Stimulated activated CD4-positive, alpha-beta T cell treated with anti-CD3 and anti-CD28 coated beads, Interleukin-4, amount 100 ng/mL, for 24 hours (primary cell): ENCODE data around the gene EIF2B4.
"Not testable (repeated sequence)": the region's sequence is repeated elsewhere in the genome, so short reads cannot be mapped to it uniquely, and the experiment has no call there.

Experiments used
- DNase-seq: peaks from one replicate; pipeline ENCODE4 v3.0.0-alpha.2; 2020

Gene EIF2B4

GRCh38 chr2:27377618-27378095 lies 7.5 kb upstream of the EIF2B4 start:
- DNase-seq = no peak

- DNase-seq = no peak
These were observed 6.9 kb upstream of the EIF2B4 start for GRCh38 chr2:27376866-27377617.

DNA sequence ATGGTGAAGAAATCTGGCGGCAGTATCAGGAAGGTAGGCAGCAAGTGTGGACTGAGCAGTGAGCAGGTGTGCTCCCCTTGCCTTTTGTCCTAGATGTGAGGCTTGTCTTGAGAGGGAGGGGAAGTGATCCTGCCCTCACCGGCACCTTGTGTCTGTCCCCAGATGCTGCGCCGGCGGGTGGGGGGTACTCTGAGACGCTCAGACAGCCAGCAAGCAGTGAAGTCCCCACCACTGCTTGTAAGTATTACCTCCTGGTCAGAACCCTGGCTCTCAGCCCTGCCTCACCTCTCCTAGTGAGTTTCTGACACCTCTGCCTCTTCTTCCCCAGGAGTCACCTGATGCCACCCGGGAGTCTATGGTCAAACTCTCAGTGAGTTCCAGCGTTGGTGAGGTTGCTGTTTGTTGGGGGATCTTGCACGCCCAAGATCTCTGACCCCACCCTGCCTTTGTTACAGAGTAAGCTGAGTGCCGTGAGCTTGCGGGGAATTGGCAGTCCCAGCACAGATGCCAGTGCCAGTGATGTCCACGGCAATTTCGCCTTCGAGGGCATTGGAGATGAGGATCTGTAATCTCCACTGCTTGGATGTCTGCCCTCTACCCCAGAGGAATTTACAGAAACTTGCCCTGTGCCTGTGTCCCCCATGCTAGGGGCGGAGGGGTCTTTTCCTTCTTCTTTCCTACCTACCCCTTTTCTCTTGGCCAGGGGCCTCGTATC lies 6.2 kb upstream of the EIF2B4 start:
- no peak for DNase-seq

DNA sequence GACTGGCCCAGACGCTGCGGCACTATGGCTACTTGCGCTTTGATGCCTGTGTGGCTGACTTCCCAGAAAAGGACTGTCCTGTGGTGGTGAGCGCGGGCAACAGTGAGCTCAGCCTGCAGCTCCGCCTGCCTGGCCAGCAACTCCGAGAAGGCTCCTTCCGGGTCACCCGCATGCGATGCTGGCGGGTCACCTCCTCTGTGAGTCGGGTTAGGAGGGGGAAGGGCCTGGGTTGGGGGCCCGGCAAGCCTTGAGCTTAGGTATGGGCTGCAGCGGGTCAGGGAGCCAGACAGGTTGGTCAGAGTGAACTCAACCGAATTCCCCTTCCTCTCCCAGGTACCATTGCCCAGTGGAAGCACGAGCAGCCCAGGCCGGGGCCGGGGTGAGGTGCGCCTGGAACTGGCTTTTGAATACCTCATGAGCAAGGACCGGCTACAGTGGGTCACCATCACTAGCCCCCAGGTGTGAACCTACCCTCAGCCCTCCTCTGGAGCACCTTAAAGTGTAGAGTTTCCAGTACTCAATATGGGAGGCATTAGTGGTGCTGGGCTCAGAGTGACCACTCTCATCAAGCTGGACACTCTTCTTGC lies 5.5 kb upstream of the EIF2B4 start:
- no peak for DNase-seq

GRCh38 chr2:27373567-27373966 lies 3.4 kb upstream of the EIF2B4 start:
- no peak for DNase-seq

DNA sequence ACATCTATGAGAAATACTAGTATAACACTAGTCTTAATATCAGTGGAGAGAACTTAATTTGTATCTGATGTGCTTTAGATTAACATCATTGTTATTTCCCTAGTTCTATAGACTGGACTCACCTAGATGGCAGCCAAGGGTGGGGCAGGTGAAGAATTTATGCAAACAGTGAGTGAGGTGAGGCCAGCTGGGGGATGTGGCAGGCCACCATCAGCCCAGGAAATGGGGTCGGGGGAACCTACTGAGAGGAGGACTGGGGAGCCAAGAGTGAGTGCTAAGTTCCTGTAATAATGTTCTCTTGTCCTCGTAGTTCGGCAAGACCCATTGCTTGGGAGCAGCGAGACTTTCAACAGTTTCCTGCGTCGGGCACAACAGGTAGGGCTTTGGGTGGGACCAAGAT lies 2.8 kb upstream of the EIF2B4 start:
- DNase-seq = no peak

DNA sequence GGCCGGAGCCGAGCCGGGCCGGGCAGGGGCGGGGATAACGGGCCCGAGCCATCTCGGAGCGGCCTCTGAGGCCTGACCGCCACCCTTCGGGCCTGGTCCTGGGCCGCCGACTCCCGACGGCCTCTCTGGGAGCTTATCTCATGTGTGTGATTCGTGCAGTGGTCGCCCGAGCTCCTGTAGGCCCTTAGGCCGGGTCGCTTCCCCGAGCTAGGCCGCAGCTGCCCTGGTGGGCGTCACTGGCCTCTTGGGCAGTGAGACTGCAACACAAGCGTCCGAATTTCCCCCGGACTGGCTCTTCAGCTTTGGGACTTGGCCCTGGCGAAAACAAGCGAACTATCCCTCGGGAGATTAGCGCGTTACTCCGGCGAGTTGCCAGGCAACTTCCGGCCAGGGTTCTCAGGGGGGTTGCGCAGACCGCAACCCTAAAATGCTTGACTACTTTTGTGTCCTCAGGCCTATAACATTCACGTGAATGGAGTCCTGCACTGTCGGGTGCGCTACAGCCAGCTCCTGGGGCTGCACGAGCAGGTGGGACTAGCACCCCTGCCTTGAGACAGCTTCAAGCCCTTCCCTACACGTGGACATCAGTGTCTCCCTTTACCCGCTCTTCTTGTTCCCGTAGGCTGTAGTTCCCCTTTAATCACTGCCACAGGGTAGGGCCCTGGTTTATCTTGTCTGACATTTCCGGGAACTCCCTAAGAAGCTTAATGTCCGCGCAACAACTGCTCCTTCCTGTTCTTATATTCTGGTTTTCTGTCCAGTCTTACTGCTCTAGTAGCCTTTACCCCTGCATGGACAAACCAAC lies 880 bp upstream of the EIF2B4 start:
- DNase-seq = peak; percentile 29

GRCh38 chr2:27369471-27370025 lies 590 bp downstream of the EIF2B4 start:
- DNase-seq = no peak

DNA sequence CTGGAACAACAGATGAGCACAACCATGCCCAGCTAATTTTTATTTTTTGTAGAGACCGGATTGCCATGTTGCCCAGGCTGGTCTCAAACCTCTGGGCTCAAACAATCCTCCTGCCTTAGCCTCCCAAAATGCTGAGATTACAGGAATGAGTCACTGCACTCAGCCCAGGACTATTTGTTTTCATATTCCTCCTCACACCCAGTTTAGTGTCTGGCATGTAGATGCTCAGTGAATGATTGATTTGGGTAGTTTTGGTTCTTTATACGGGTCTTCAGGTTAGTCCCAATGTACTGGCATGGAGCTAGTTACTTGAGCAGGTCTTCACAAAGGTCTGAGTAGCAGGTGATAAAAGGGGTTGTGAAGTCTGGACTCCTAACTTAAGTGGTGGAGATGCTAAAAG lies 6.2 kb downstream of the EIF2B4 start:
- DNase-seq = no peak

DNA sequence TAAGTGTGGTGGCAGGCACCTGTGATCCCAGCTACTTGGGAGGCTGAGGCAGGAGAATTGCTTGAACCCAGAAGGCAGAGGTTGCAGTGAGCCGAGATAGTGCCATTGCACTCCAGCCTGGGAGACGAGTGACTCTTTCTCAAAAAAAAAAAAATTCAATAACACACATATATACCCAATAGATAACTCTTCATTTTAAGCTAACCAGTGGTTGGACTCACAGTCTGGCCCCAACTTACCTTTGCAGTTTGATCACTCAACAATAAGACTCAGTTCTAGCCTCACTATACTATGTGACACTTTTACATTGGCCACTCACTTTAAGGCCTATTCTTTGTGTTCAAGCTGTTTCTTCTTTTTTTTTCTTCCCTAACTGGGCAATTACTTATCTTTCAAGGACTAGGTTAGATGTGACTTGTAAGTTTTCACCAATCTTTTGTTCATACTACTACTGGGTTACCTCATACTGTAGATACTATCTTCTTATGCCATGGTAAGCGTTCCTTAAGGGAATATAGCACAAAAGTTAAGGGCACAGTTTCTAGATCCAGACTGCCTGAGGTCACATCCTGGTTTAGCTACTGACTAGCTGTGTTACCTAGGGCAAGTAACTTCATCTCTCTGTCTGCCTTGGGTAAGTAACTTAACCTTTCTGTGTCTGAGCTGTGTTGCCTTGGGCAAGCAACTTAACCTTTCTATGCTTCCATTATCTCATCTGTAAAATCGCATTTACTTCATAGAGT lies 7.3 kb downstream of the EIF2B4 start:
- DNase-seq = no peak

- peak; percentile 94 for DNase-seq
These were observed 13.6 kb downstream of the EIF2B4 start, which contains the start of gene GTF3C2 for GRCh38 chr2:27356382-27357181. TSS of gene GTF3C2 (minus strand) at chr2:27356764. CDS start at chr2:27343554, 13,210 bp downstream.

DNA sequence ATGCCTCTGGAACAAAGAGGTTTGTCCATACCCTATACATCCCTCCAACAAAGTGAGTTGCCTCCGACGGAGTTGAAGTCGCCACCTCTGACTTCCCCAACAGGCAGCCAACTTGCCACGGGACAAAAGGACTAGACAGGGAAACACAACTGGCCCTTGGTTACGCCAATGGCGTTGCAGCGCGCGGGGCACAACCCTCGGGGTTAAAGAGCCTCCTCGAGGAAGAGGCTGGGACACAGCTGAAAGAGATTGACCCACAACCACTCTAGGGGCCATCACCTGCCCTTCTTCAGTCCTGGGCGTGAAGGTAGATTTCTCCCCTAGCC lies 14.1 kb downstream of the EIF2B4 start:
- no peak for DNase-seq

- no peak for DNase-seq
These were observed 15.6 kb downstream of the EIF2B4 start for GRCh38 chr2:27354597-27354927.

DNA sequence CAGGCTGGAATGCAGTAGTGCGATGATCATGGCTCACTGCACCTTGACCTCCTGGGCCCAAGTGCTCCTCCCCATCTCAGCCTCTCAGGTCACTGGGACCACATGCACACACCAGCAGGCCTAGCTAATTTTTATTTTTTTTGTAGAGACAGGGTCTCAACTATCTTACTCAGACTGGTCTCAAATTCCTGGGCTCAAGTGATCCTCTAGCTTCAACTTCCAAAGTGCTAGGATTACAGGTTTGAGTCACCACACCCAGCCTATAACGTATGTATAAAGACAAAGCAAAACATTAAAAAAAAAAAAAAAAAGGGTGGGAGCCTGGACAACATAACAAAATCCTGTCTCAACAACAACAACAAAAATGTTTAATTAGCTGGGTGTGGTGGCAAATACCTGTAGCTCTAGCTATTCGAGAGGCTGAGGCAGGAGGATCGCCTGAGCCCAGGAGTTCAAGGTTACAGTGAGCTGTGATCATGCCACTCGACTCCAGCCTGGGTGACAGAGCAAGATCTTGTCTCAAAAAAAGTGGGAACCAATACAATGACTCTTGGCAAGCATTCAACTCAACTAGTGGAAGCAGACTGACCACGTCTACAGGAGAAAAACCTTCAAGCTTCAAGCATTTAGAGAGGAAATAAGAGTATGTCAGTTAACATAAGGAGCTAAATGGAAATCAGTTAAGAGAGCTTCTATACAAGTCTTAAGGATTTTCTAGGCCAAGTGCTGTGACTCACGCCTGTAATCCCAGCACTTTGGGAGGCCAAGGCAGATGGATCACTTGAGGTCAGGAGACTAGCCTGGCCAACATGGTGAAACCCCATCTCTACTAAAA lies 16.2 kb downstream of the EIF2B4 start:
- DNase-seq = no peak

GRCh38 chr2:27353386-27353761 lies 16.8 kb downstream of the EIF2B4 start:
- not testable (repeated sequence) for DNase-seq

GRCh38 chr2:27351802-27352598 lies 18.1 kb downstream of the EIF2B4 start:
- DNase-seq = no peak

DNA sequence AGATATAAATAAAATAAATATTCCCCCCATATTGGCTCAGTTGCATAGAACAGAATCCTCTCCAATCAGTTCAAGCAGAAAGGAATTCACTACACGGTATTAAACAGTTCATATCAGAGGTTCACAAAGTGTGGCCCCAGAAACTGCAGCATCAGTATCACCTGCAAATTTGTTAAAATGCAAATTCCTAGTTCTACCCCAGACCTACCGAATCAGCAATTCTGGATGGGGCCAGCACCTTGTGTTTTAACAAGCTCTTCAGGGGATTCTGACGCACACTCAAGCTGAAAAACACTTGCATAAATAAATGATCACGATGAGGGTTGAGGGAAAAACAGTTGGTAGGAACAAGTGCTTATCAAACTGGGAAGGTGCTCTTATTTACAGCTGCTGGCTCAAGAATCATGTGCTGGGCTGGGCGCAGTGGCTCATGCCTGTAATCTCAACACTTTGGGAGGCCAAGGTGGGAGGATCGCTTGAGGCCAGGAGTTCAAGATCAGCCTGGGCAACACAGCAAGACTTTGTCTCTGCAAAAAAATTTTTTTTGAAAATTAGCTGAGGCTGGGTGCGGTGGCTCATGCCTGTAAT lies 19.9 kb downstream of the EIF2B4 start:
- no peak for DNase-seq

- DNase-seq = no peak
These were observed 22.5 kb downstream of the EIF2B4 start for GRCh38 chr2:27347641-27348040.

DNA sequence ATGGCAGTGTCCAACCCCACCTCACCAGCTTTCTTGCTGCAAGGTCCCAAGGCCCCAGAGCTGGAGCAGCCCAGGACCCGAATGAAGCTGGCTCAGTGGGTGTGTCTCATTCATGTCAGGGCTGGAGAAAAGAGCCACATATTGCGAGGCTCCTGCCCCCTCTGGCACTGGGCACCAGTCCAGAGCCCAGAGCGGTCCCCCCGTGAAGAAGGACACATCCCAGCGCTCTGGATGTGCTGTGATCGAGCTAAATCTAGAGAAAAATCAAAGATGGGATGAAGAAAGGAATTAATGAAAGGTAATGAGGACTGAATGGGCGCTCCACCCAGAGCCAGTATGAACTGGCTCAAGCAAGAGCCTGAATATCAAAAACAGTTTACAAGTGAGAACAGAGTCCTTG lies 34.0 kb downstream of the EIF2B4 start:
- no peak for DNase-seq
